ENCODE data around the gene FAM118B.

The FAM118B gene

GRCh38 chr11:126211236-126212088 is at the start of gene FAM118B, which contains the start of gene RPUSD4:
TSS of gene FAM118B (plus strand) at chr11:126211782. CDS start at chr11:126235002, 23,220 bp downstream.
TSS of gene RPUSD4 (minus strand) at chr11:126211650. CDS start at chr11:126211638, 12 bp downstream.
- peak; percentile 92 for DNase-seq (ENCODE audit: low read depth)
- in situ Hi-C loops (cut with HindIII; ENCODE audit: low sequenced_read_pairs): no loop called here
- no peak for TF ChIP-seq CTCF (IDR thresholded peaks at IDR 0.05; ENCODE audit: low read depth, low read length, missing control alignments)
- H3K4me3 ChIP-seq (ENCODE audit: low read depth, low read length): peak within 1 kb of the TSS; percentile 99

GRCh38 chr11:126162306-126163030 is 49.1 kb upstream of the FAM118B start:
- TF ChIP-seq CTCF (IDR thresholded peaks at IDR 0.05; ENCODE audit: low read depth, low read length, missing control alignments): no peak
- no peak for DNase-seq (ENCODE audit: low read depth)

GRCh38 chr11:126163074-126163700 is 48.4 kb upstream of the FAM118B start:
- in situ Hi-C loops (cut with HindIII; ENCODE audit: low sequenced_read_pairs): no loop called here
- no peak for DNase-seq (ENCODE audit: low read depth)
- TF ChIP-seq CTCF (IDR thresholded peaks at IDR 0.05; ENCODE audit: low read depth, low read length, missing control alignments): no peak
- H3K4me3 ChIP-seq (ENCODE audit: low read depth, low read length): no peak overlapping the region

More at GRCh38 chr11:126162306-126163030, 49.1 kb upstream of the FAM118B start:
- no peak overlapping the region for H3K4me3 ChIP-seq (ENCODE audit: low read depth, low read length)
- in situ Hi-C loops (cut with HindIII; ENCODE audit: low sequenced_read_pairs): no loop called here

- in situ Hi-C loops (cut with HindIII; ENCODE audit: low sequenced_read_pairs): no loop called here
- H3K4me3 ChIP-seq (ENCODE audit: low read depth, low read length): no peak overlapping the region
- TF ChIP-seq CTCF (IDR thresholded peaks at IDR 0.05; ENCODE audit: low read depth, low read length, missing control alignments): no peak
- no peak for DNase-seq (ENCODE audit: low read depth)
Measured at GRCh38 chr11:126163779-126164178, 47.8 kb upstream of the FAM118B start.

GRCh38 chr11:126164781-126165180 is 46.8 kb upstream of the FAM118B start:
- no peak overlapping the region for H3K4me3 ChIP-seq (ENCODE audit: low read depth, low read length)
- no peak for TF ChIP-seq CTCF (IDR thresholded peaks at IDR 0.05; ENCODE audit: low read depth, low read length, missing control alignments)
- DNase-seq (ENCODE audit: low read depth): no peak
- in situ Hi-C loops (cut with HindIII; ENCODE audit: low sequenced_read_pairs): no loop called here

- in situ Hi-C loops (cut with HindIII; ENCODE audit: low sequenced_read_pairs): no loop called here
- no peak for TF ChIP-seq CTCF (IDR thresholded peaks at IDR 0.05; ENCODE audit: low read depth, low read length, missing control alignments)
- no peak for DNase-seq (ENCODE audit: low read depth)
Measured at GRCh38 chr11:126165311-126165720, 46.3 kb upstream of the FAM118B start.

More at GRCh38 chr11:126165311-126165720, 46.3 kb upstream of the FAM118B start:
- no peak overlapping the region for H3K4me3 ChIP-seq (ENCODE audit: low read depth, low read length)

Data from astrocyte of the cerebellum (primary cell).